B cell (primary cell): ENCODE measurements around the gene CALHM1. TPM values are rescaled to one million over a fixed set of nuclear protein-coding genes. Genes with fewer than 3 reads are reported as not detected.

ENCODE experiments used
- ATAC-seq: fragments of 200-7000 bp; cut with Tn5 transposase; one replicate; pipeline ENCODE4 v1.10.0; 2021; ENCODE audit warnings: low read depth, mild to moderate bottlenecking, moderate number of reproducible peaks, moderate library complexity
- CTCF ChIA-PET: fragments of 350-600 bp; sonication (Branson Sonifier 250); formaldehyde crosslinking; loops from one replicate; lab custom pipeline; 2021; ENCODE audit warnings: antibody characterized with exemption, inconsistent platforms; lab: Charles Lee
- POLR2A ChIA-PET: fragments of 350-600 bp; sonication (Branson Sonifier 250); formaldehyde crosslinking; loops from one replicate; lab custom pipeline; 2021; ENCODE audit warnings: antibody characterized with exemption; lab: Charles Lee
- DNase-seq: peaks from one replicate; pipeline ENCODE4 v3.0.0; 2013
- H2AFZ ChIP-seq: 2 replicates; pipeline ENCODE4 v1.6.1; 2012; ENCODE audit warnings: mild to moderate bottlenecking, low read depth, low read length; ENCODE audit not compliant: insufficient read depth, poor library complexity, severe bottlenecking
- H3K27ac ChIP-seq, 2 donors: 1 replicate in 1 of 2; 2 replicates in 1 of 2; pipeline ENCODE4 v1.5.1; 2012 to 2013; ENCODE audit warnings: low read length in 2 of 2, mild to moderate bottlenecking in 2 of 2, moderate library complexity in 1 of 2
- H3K27me3 ChIP-seq, 4 experiments: fragments of 200-600 bp in 1 of 4; sonication (generic) in 1 of 4; replicated peaks in 1 of 4; 1 replicate in 2 of 4; 2 replicates in 2 of 4; pipeline versions ENCODE4 v1.6.1 to v1.7.0; 2013 to 2016; ENCODE audit warnings: low read length in 3 of 4, mild to moderate bottlenecking in 2 of 4, mixed read lengths in 1 of 4, moderate library complexity in 1 of 4; ENCODE audit not compliant: insufficient read depth in 4 of 4, control insufficient read depth in 3 of 4; ENCODE audit errors: control extremely low read depth in 1 of 4
- H3K36me3 ChIP-seq, 2 experiments: replicated peaks in 1 of 2; 1 replicate in 1 of 2; 2 replicates in 1 of 2; pipeline versions ENCODE4 v1.6.1 to v1.7.1; 2013; ENCODE audit warnings: low read length in 1 of 2; ENCODE audit not compliant: insufficient read depth in 2 of 2, control insufficient read depth in 1 of 2; ENCODE audit errors: control extremely low read depth in 1 of 2, extremely low read depth in 1 of 2
- H3K4me1 ChIP-seq, 2 donors: fragments of 200-600 bp in 1 of 2; sonication (generic) in 1 of 2; 1 replicate in 1 of 2; 2 replicates in 1 of 2; pipeline versions ENCODE4 v1.5.1 to v1.6.1; 2013 to 2017; ENCODE audit warnings: low read length in 2 of 2; ENCODE audit not compliant: control insufficient read depth in 2 of 2, insufficient read depth in 2 of 2
- H3K4me2 ChIP-seq: replicated peaks from 2 replicates; pipeline ENCODE3; 2012; ENCODE audit warnings: mild to moderate bottlenecking, low read depth, low read length; ENCODE audit not compliant: poor library complexity, severe bottlenecking
- H3K4me3 ChIP-seq, 5 experiments: fragments of 200-600 bp in 1 of 5; sonication (generic) in 1 of 5; 1 replicate in 3 of 5; 2 replicates in 2 of 5; pipeline versions ENCODE4 v1.5.1 to v1.7.0; 2011 to 2016; ENCODE audit warnings: low read length in 4 of 5, mild to moderate bottlenecking in 4 of 5, low read depth in 2 of 5, control low read depth in 1 of 5, moderate library complexity in 1 of 5; ENCODE audit not compliant: insufficient read depth in 1 of 5; ENCODE audit errors: control extremely low read depth in 1 of 5, extremely low read depth in 1 of 5
- H3K79me2 ChIP-seq: fragments of 200-600 bp; sonication (generic); one replicate; pipeline ENCODE4 v1.6.0; 2016; ENCODE audit warnings: low read length; ENCODE audit not compliant: control insufficient read depth, insufficient read depth
- H3K9ac ChIP-seq: fragments of 200-600 bp; sonication (generic); 2 replicates; pipeline ENCODE4 v1.6.1; 2017; ENCODE audit warnings: mild to moderate bottlenecking, low read length, moderate library complexity
- H3K9me3 ChIP-seq, 3 donors: one replicate each; pipeline versions ENCODE4 v1.6.1 to v1.7.1; 2013; ENCODE audit warnings: low read length in 2 of 3; ENCODE audit not compliant: control insufficient read depth in 2 of 3, insufficient read depth in 1 of 3; ENCODE audit errors: control extremely low read depth in 1 of 3
- H4K20me1 ChIP-seq: 2 replicates; pipeline ENCODE4 v1.6.0; 2012; ENCODE audit warnings: mild to moderate bottlenecking, low read length; ENCODE audit not compliant: insufficient read depth, control insufficient read depth, poor library complexity, severe bottlenecking
- H3K27ac Mint-ChIP-seq: one replicate; pipeline ENCODE4 v1.8.0; 2021; ENCODE audit warnings: mixed read lengths
- H3K27me3 Mint-ChIP-seq: one replicate; pipeline ENCODE4 v1.8.0; 2021; ENCODE audit warnings: mixed read lengths
- H3K4me1 Mint-ChIP-seq: one replicate; pipeline ENCODE4 v1.8.0; 2021; ENCODE audit warnings: mixed read lengths
- H3K4me3 Mint-ChIP-seq: one replicate; pipeline ENCODE4 v1.8.0; 2021; ENCODE audit warnings: mixed read lengths
- H3K9me3 Mint-ChIP-seq: one replicate; pipeline ENCODE4 v1.8.0; 2022; ENCODE audit warnings: mixed read lengths; ENCODE audit not compliant: insufficient read depth
- CTCF ChIP-seq: fragments of 200-600 bp; IDR thresholded peaks from one replicate; pipeline ENCODE4 v1.8.0; 2022; ENCODE audit warnings: antibody characterized with exemption, mild to moderate bottlenecking
- EZH2 ChIP-seq: IDR thresholded peaks from 2 replicates; pipeline ENCODE4 v1.6.1; 2012; ENCODE audit warnings: borderline replicate concordance, low read depth, mild to moderate bottlenecking, moderate library complexity, low read length; ENCODE audit not compliant: insufficient read depth, poor library complexity, severe bottlenecking
- WGBS: methylation state at CpG from one replicate; pipeline ENCODE4 v1.1.5; 2013; ENCODE audit warnings: missing lambda C conversion rate; ENCODE audit not compliant: insufficient coverage; 5-methylcytosine and 5-hydroxymethylcytosine counted together
- intact Hi-C: fragments of 100-400 bp; cut with micrococcal nuclease; formaldehyde crosslinking; loops from one replicate; pipeline ENCODE4 v1.10.0; 2022
- polyA plus RNA-seq: library from polyadenylated mRNA; depleted of rRNA; stranded (reverse); fragments of >200 nt; gene quantifications from 2 replicates; pipeline ENCODE4 v1.2.3, GENCODE V29; 2012
- total RNA-seq, 2 donors: library from RNA; stranded (reverse); fragments of 120-200 nt in 1 of 2; gene quantifications; 1 replicate in 1 of 2; 2 replicates in 1 of 2; pipeline versions ENCODE4 v1.2.3 to v1.2.4, GENCODE V29; 2013 to 2022

CALHM1 gene
- total and polyA plus RNA-seq, 2 donors (not counting 1 experiment from before 2014, with no cell fraction given): 0.16 to 0.34 TPM

GRCh38 chr10:103433858-103434257 is 24.8 kb downstream of the CALHM1 start:
- no peak overlapping the region for H3K27ac Mint-ChIP-seq
- H3K4me1 ChIP-seq: no peaks in the 10 kb centered on the region
- POLR2A ChIA-PET: no interaction called here
- H3K9me3 ChIP-seq: no peaks in the 10 kb centered on the region
- no peak overlapping the region for H3K4me3 ChIP-seq
- H2AFZ ChIP-seq: no peak overlapping the region
- H3K4me1 Mint-ChIP-seq: no peaks in the 10 kb centered on the region
- H3K4me2 ChIP-seq: no peak overlapping the region
- no peak overlapping the region for H3K4me3 Mint-ChIP-seq
- no peaks in the 10 kb centered on the region for H3K9me3 Mint-ChIP-seq
- H3K9ac ChIP-seq: no peak overlapping the region
- H4K20me1 ChIP-seq: no peaks in the 10 kb centered on the region
- no peaks in the 10 kb centered on the region for H3K79me2 ChIP-seq
- CTCF ChIA-PET: interaction anchor here (0.9 to 1.3 kb wide), 4 partner anchors 8 to 52 kb away, joined by 3 to 4 read pairs (median 3); no protein-coding TSS in a partner anchor
- H3K27me3 Mint-ChIP-seq: no peaks in the 10 kb centered on the region
- TF ChIP-seq EZH2 (no peak), CTCF (no peak)
- no peaks in the 10 kb centered on the region for H3K27me3 ChIP-seq
- peaks cover 0 to 63% of the 10 kb centered on the region in 2 experiments for H3K36me3 ChIP-seq
- no CpG with 5 or more reads among the region's 2 CpGs for WGBS
- no peak for DNase-seq
- H3K27ac ChIP-seq: no peak overlapping the region
- no peak for ATAC-seq
- intact Hi-C loops: no loop called here

GRCh38 chr10:103431902-103432301 is 26.8 kb downstream of the CALHM1 start:
- Histone ChIP-seq H2AFZ (no peak overlapping the region), H3K36me3 (peaks cover 0 to 56% of the 10 kb centered on the region in 2 experiments), H3K4me2 (no peak overlapping the region), H3K79me2 (no peaks in the 10 kb centered on the region), H3K27ac (no peak overlapping the region), H3K9ac (no peak overlapping the region), H3K4me1 (no peaks in the 10 kb centered on the region), H4K20me1 (no peaks in the 10 kb centered on the region), H3K4me3 (no peak overlapping the region), H3K9me3 (no peaks in the 10 kb centered on the region), H3K27me3 (no peaks in the 10 kb centered on the region)
- ChIA-PET POLR2A (no interaction called here), CTCF (interaction anchor here (1.8 kb wide), 1 partner anchor 51 kb away, joined by 4 read pairs; no protein-coding TSS in a partner anchor)
- no peak for DNase-seq
- H3K4me3 Mint-ChIP-seq: no peak overlapping the region
- H3K27me3 Mint-ChIP-seq: no peaks in the 10 kb centered on the region
- TF ChIP-seq CTCF (no peak), EZH2 (no peak)
- no peaks in the 10 kb centered on the region for H3K9me3 Mint-ChIP-seq
- WGBS: 95% methylated on average over 8 of the region's 8 CpGs
- H3K27ac Mint-ChIP-seq: no peak overlapping the region
- intact Hi-C loops: no loop called here
- ATAC-seq: no peak
- H3K4me1 Mint-ChIP-seq: no peaks in the 10 kb centered on the region
